Neural cell (in vitro differentiated cells): ENCODE results near the gene OLFM4.

Source experiments
- CTCF ChIP-seq: fragments of 450-650 bp; IDR thresholded peaks from 2 replicates; pipeline ENCODE4 v1.5.1; 2014; ENCODE audit warnings: antibody characterized with exemption, mild to moderate bottlenecking, moderate library complexity; ENCODE audit not compliant: poor library complexity, severe bottlenecking
- EP300 ChIP-seq: fragments of 450-650 bp; conservative IDR thresholded peaks from 2 replicates; pipeline ENCODE4 v1.6.1; 2014; ENCODE audit warnings: antibody characterized with exemption, mild to moderate bottlenecking, moderate library complexity; ENCODE audit not compliant: poor library complexity, severe bottlenecking
- EZH2 ChIP-seq: fragments of 200-600, 300-800 bp; shearing (Covaris generic), sonication (generic); IDR thresholded peaks from 2 replicates; pipeline ENCODE4 v1.6.1; 2014; ENCODE audit warnings: antibody characterized with exemption, low read length, borderline replicate concordance, mild to moderate bottlenecking; ENCODE audit not compliant: insufficient read depth, poor library complexity, severe bottlenecking
- POLR2AphosphoS5 ChIP-seq: IDR thresholded peaks from 2 replicates; pipeline ENCODE4 v1.6.1; 2012
- RAD21 ChIP-seq: fragments of 450-650 bp; conservative IDR thresholded peaks from 2 replicates; pipeline ENCODE4 v1.6.1; 2014; ENCODE audit warnings: antibody characterized with exemption, mild to moderate bottlenecking, moderate library complexity
- SMC3 ChIP-seq: fragments of 450-650 bp; conservative IDR thresholded peaks from 2 replicates; pipeline ENCODE4 v1.6.1; 2014; ENCODE audit warnings: antibody characterized with exemption, mild to moderate bottlenecking, moderate library complexity; ENCODE audit not compliant: poor library complexity
- TF ChIP-seq, protein P1 (sequence below): IDR thresholded peaks from 2 replicates; pipeline ENCODE4 v1.6.1; 2012; ENCODE audit warnings: borderline replicate concordance

DNA sequence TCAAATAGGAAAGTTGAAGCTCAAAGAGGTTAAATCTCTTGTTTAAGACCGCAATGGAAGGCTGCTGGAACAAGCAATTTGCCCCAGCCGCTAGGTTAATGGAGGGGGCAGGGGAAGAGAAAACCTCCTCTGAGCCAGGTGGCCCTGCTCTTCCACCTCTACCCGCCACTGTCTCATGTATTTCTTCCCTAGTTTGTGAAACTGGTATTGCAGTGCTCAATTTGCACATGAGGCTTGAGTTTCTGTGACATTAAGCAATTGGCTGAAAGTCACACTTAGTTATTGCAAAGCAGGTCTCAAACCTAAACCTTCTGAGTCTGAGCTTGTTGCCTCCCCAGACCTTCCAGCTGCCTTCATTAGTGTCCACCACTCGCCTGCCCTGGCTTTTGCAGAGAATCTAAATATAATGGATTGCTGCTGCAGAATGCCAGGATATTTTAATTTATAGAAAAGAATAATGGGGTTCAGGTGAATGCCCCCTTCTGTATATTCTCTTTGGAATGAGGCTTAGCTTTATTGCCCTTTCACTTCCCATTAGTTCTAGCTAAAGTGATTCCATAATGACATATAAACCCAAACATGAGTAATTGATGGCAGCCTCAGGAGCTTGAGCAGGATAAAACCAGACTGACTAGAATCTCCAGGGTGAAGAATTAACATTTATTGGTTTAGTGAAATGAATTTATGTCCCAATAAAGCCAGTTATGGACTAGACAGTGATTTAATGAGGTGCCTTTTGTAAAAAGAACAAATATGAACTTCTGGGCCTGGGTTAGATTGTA, 27.0 kb upstream of the OLFM4 start:
- TF ChIP-seq SMC3 (no peak), CTCF (no peak), POLR2AphosphoS5 (no peak), EP300 (no peak), RAD21 (no peak), EZH2 (no peak)
- TF ChIP-seq, protein P1, sequence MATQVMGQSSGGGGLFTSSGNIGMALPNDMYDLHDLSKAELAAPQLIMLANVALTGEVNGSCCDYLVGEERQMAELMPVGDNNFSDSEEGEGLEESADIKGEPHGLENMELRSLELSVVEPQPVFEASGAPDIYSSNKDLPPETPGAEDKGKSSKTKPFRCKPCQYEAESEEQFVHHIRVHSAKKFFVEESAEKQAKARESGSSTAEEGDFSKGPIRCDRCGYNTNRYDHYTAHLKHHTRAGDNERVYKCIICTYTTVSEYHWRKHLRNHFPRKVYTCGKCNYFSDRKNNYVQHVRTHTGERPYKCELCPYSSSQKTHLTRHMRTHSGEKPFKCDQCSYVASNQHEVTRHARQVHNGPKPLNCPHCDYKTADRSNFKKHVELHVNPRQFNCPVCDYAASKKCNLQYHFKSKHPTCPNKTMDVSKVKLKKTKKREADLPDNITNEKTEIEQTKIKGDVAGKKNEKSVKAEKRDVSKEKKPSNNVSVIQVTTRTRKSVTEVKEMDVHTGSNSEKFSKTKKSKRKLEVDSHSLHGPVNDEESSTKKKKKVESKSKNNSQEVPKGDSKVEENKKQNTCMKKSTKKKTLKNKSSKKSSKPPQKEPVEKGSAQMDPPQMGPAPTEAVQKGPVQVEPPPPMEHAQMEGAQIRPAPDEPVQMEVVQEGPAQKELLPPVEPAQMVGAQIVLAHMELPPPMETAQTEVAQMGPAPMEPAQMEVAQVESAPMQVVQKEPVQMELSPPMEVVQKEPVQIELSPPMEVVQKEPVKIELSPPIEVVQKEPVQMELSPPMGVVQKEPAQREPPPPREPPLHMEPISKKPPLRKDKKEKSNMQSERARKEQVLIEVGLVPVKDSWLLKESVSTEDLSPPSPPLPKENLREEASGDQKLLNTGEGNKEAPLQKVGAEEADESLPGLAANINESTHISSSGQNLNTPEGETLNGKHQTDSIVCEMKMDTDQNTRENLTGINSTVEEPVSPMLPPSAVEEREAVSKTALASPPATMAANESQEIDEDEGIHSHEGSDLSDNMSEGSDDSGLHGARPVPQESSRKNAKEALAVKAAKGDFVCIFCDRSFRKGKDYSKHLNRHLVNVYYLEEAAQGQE = no peak
